ENCODE data around the gene ZPLD1. TPM values are rescaled to one million over a fixed set of nuclear protein-coding genes. Genes with fewer than 3 reads are reported as not detected.

Gene ZPLD1
- total RNA-seq, 1 donor from 2014 or later, result not detected

- ATAC-seq (ENCODE audit: low read depth) (no peak), DNase-seq (no peak)
- Mint-ChIP-seq H3K4me3 (no peak overlapping the region), H3K9me3 (no peaks in the 10 kb centered on the region), H3K27ac (no peak overlapping the region), H3K36me3 (ENCODE audit: low read depth) (no peaks in the 10 kb centered on the region), H3K27me3 (peaks cover 5% of the 10 kb centered on the region), H3K4me1 (no peaks in the 10 kb centered on the region)
- TF ChIP-seq CTCF (IDR thresholded peaks at IDR 0.05), result no peak
- POLR2A ChIA-PET, result no interaction called here
- CTCF ChIA-PET, result no interaction called here
- intact Hi-C loops (cut with micrococcal nuclease), result no loop called here
Measured at GRCh38 chr3:102470066-102470465, 35.3 kb downstream of the ZPLD1 start.

- Mint-ChIP-seq H3K4me3 (no peak overlapping the region), H3K9me3 (no peaks in the 10 kb centered on the region), H3K27me3 (peaks cover 2% of the 10 kb centered on the region), H3K27ac (no peak overlapping the region), H3K36me3 (ENCODE audit: low read depth) (no peaks in the 10 kb centered on the region), H3K4me1 (no peaks in the 10 kb centered on the region)
- intact Hi-C loops (cut with micrococcal nuclease), result no loop called here
- DNase-seq (no peak), ATAC-seq (ENCODE audit: low read depth) (no peak)
- ChIA-PET POLR2A (no interaction called here), CTCF (interaction anchor here (1.5 kb wide), 1 partner anchor 87 kb away, joined by 4 read pairs; no protein-coding TSS in a partner anchor)
- no peak for TF ChIP-seq CTCF (IDR thresholded peaks at IDR 0.05)
Measured at GRCh38 chr3:102471001-102471400, 36.2 kb downstream of the ZPLD1 start.

- H3K27me3 Mint-ChIP-seq, result peaks cover under 1% of the 10 kb centered on the region
- ChIA-PET POLR2A (no interaction called here), CTCF (interaction anchor here (1.5 kb wide), 1 partner anchor 88 kb away, joined by 4 read pairs; no protein-coding TSS in a partner anchor)
- intact Hi-C loops (cut with micrococcal nuclease), result no loop called here
- no peak overlapping the region for H3K4me3 Mint-ChIP-seq
- no peaks in the 10 kb centered on the region for H3K4me1 Mint-ChIP-seq
- no peak for DNase-seq
- no peaks in the 10 kb centered on the region for H3K9me3 Mint-ChIP-seq
- TF ChIP-seq CTCF (IDR thresholded peaks at IDR 0.05), result no peak
- ATAC-seq (ENCODE audit: low read depth), result no peak
- no peaks in the 10 kb centered on the region for H3K36me3 Mint-ChIP-seq (ENCODE audit: low read depth)
- H3K27ac Mint-ChIP-seq, result no peak overlapping the region
Measured at GRCh38 chr3:102471491-102471890, 36.7 kb downstream of the ZPLD1 start.

GRCh38 chr3:102473648-102474047 is 38.8 kb downstream of the ZPLD1 start:
- H3K4me3 Mint-ChIP-seq, result no peak overlapping the region
- DNase-seq (no peak), ATAC-seq (ENCODE audit: low read depth) (no peak)
- H3K4me1 Mint-ChIP-seq, result no peaks in the 10 kb centered on the region
- no peaks in the 10 kb centered on the region for H3K27me3 Mint-ChIP-seq
- intact Hi-C loops (cut with micrococcal nuclease), result no loop called here
- no peaks in the 10 kb centered on the region for H3K36me3 Mint-ChIP-seq (ENCODE audit: low read depth)
- TF ChIP-seq CTCF (IDR thresholded peaks at IDR 0.05), result no peak
- POLR2A ChIA-PET, result no interaction called here
- CTCF ChIA-PET, result no interaction called here
- H3K9me3 Mint-ChIP-seq, result no peaks in the 10 kb centered on the region
- H3K27ac Mint-ChIP-seq, result no peak overlapping the region

GRCh38 chr3:102474207-102474606 is 39.4 kb downstream of the ZPLD1 start:
- ChIA-PET POLR2A (no interaction called here), CTCF (no interaction called here)
- H3K9me3 Mint-ChIP-seq, result no peaks in the 10 kb centered on the region
- intact Hi-C loops (cut with micrococcal nuclease), result no loop called here
- no peaks in the 10 kb centered on the region for H3K27me3 Mint-ChIP-seq
- DNase-seq (no peak), ATAC-seq (ENCODE audit: low read depth) (no peak)
- no peaks in the 10 kb centered on the region for H3K36me3 Mint-ChIP-seq (ENCODE audit: low read depth)
- no peak overlapping the region for H3K4me3 Mint-ChIP-seq
- H3K27ac Mint-ChIP-seq, result no peak overlapping the region
- no peaks in the 10 kb centered on the region for H3K4me1 Mint-ChIP-seq
- no peak for TF ChIP-seq CTCF (IDR thresholded peaks at IDR 0.05)
